Measurements from ENCODE around the gene TERF2IP.

Gene TERF2IP

GRCh38 chr16:75702242-75702641 lies 54.7 kb downstream of the TERF2IP start:
- Histone ChIP-seq H3K27ac (ENCODE audit: low read depth, low read length) (no peak overlapping the region), H3K4me1 (ENCODE audit: control insufficient read depth, insufficient read depth, low read length) (no peaks in the 10 kb centered on the region), H3K9ac (ENCODE audit: low read length) (no peak overlapping the region), H3K4me3 (ENCODE audit: low read length) (no peak overlapping the region), H3K27me3 (ENCODE audit: control insufficient read depth, insufficient read depth, low read length) (no peaks in the 10 kb centered on the region), H3K36me3 (ENCODE audit: control insufficient read depth, insufficient read depth, low read length) (no peaks in the 10 kb centered on the region)

- Histone ChIP-seq H3K27me3 (ENCODE audit: control insufficient read depth, insufficient read depth, low read length) (no peaks in the 10 kb centered on the region), H3K36me3 (ENCODE audit: control insufficient read depth, insufficient read depth, low read length) (no peaks in the 10 kb centered on the region), H3K4me1 (ENCODE audit: control insufficient read depth, insufficient read depth, low read length) (no peaks in the 10 kb centered on the region), H3K9ac (ENCODE audit: low read length) (no peak overlapping the region), H3K27ac (ENCODE audit: low read depth, low read length) (no peak overlapping the region), H3K4me3 (ENCODE audit: low read length) (no peak overlapping the region)
These were observed 55.7 kb downstream of the TERF2IP start for GRCh38 chr16:75703306-75703705.
